Non-pigmented ciliary epithelial cell (primary cell): ENCODE data around the gene IGFBP5.

ENCODE experiments used
- DNase-seq: peaks from one replicate; pipeline ENCODE4 v3.0.0-alpha.2; 2010; ENCODE audit warnings: low read depth

Gene IGFBP5

DNA sequence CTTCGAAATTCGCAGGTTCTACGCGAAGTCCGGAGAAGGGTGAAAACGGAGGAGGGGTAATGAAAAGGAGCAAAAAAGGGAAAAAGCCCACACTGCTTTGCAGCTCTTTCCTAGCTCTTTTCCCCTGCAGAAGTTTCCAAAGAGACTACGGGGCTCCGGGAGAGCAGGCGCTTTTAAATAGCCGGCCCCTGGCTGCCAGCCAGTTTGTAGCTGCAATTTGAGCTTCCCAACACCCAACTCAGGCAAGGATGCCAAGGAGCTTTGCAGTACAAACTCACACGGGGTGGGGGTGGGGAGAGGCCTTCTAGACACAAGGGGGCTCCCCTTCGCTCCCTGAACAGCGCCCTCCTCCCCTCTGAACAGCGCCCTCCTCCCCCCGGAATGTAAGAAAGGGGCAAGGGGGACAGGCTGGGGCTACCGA lies at the start of gene IGFBP5:
IGFBP5 (minus strand) TSS at position 149 of the 421 bp plus-strand sequence. CDS start 774 bp downstream, outside the sequence.
- no peak for DNase-seq

GRCh38 chr2:216743781-216744180 lies 48.4 kb upstream of the IGFBP5 start:
- no peak for DNase-seq

- DNase-seq: no peak
Observed at GRCh38 chr2:216742411-216742810, 47.1 kb upstream of the IGFBP5 start.

DNA sequence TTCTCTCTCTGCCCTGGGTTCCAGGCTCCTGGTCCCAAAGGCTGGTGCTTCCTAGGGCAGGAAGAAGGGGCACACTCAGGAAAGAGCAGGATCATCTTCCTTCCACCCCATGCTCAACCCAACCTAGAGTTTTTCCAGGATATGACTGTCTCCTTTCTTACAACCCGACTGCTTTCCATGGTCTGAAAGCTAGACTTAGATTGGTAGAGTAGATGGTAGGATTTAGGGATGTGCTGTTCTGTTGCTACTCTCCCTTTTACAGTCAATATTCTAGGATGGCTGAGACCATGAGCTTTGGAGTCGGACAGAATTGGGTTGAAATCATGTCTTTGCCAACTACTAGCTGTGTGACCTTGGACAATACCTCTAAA lies 45.9 kb upstream of the IGFBP5 start:
- DNase-seq: no peak

- no peak for DNase-seq
Observed at GRCh38 chr2:216740557-216741222, 45.3 kb upstream of the IGFBP5 start.

- no peak for DNase-seq
Observed at GRCh38 chr2:216739035-216739434, 43.7 kb upstream of the IGFBP5 start.

GRCh38 chr2:216737676-216738075 lies 42.3 kb upstream of the IGFBP5 start:
- no peak for DNase-seq

DNA sequence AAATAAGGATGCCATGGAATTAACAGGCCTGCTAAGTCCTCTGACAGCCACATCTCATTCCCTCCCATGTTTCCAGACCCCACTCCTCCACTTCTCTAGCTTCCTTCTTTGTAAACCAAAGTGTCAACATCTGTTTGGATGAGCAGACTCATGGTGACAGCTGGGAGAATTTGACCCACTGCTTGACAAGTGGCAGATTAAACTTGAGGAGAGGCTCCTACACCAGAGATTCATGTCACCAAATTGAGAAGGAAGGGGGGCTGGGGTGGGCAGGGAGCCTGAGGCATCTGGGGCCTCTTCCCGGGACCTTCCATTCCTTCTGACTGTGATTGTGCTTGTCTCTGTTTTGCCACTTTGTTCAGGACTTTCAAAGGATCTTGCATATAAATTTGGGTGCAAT lies 41.0 kb upstream of the IGFBP5 start:
- DNase-seq: no peak

DNA sequence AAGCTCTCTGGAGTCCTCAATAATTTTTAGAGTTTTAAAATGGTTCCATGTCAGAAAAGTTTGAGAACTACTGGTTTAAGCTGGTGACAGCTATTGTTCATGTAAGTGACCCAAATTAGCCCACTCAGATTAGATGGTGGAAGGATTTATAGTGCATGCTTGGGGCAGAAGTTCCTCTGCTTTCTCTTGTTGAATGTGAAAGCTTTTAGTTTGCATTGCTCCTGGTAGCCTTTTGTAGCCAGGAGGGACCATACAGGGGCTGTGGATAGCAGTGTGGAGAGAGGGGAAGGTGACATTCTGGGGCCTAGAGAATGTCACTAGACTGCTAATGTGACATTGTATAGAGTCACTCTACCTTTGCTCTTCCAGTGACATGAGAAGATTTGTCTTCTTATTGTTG lies 40.3 kb upstream of the IGFBP5 start:
- DNase-seq: no peak

DNA sequence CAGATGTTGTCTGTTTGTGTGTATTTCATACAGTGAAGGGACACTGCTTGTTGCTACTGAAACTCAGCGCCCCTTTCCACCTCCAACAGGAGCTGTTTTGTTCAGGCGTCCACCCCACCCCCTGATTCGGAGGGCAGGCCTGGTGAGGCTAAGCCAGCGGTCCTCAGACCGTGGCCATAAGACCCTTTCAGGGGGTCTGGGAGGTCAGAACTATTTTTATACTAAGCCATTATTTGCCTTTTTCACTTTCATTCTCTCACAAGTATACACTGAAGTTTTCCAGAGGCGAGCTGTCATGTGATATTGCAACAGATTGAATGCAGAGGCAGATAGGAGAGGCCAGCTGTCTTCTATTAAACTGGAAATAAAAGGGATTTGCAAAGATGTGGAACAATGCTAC lies 39.7 kb upstream of the IGFBP5 start:
- DNase-seq: no peak

DNA sequence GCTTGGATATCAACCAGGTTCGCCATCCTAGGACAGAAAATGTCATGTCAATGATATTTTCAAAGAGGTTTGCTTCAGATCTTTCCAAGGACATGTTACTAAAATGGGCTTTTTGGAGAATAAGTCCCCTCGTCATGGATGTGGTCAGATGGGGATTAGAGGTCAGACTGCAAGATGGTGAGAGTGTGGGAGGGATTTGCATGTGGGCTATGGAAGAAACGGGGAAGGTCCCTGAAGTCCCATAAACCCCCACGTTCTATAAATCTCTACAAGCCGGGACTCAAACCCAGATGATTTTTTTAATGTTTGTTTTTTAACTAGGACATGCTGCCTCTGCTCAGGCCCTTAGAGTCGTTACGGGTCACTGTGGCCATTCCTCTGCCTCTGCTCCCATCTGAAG lies 37.7 kb upstream of the IGFBP5 start:
- DNase-seq: no peak

DNA sequence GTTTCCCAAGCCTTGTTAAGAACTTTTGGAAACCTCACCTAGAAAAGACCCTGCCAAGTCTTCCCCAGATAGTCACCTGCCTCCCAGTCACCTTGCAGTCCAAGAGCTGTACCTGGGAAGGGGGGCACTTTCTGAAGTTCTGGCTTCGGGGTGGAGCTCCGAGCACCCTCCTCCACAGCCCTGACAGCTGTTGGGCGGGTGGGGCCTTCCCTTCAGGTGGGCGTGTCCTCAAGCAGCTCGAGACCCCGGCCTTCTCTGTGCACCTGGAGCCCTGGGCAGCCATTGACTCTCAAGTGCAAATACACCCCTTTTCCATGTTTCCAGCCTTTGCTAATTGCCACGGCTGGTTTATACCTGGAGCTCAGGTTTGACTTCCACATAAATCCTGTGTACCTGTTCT lies 37.0 kb upstream of the IGFBP5 start:
- no peak for DNase-seq

DNA sequence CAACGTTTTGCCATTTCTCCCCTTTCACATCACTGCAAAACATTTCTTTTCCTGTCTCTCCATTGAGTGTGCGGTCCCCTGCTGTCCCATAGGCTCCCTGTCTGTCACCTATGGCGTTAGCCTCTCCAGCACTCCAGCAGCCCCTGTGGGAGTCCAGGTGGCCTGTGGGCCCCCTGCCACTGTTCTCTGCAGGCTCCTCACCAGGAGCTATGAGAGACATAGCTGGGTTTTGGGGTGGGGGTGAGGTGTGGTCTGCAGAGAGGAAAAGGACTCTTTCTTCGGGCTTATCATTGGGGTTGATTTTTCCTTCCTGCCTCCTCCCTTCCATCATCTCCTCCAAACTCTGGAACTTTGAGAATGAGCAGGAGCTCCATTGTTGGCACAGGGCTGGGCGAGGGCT lies 36.1 kb upstream of the IGFBP5 start:
- DNase-seq: no peak

- no peak for DNase-seq
Observed at GRCh38 chr2:216730871-216731270, 35.5 kb upstream of the IGFBP5 start.

- DNase-seq: no peak
Observed at GRCh38 chr2:216727346-216728122, 32.2 kb upstream of the IGFBP5 start.

- DNase-seq: no peak
Observed at GRCh38 chr2:216724190-216724589, 28.8 kb upstream of the IGFBP5 start.

GRCh38 chr2:216721141-216721540 lies 25.8 kb upstream of the IGFBP5 start:
- no peak for DNase-seq

DNA sequence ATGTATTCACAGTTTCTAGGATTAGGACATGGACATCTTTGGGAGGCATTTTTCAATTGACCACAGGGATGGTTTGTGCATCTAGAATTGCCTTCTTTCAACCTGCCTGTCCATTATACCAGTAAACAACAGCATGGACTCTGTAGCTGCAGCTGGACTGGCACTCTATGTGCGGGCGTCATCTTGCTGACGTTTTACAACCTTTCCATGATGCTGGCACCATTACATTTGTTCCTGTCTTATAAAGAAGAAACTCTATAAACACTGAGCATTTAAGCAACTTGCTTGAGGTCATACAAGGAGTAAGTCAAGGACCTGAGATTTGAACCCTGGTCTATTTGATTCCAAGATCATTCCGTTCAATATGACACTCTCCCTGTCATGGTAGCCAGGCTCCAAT lies 25.4 kb upstream of the IGFBP5 start:
- no peak for DNase-seq

GRCh38 chr2:216717907-216718615 lies 22.7 kb upstream of the IGFBP5 start:
- no peak for DNase-seq

DNA sequence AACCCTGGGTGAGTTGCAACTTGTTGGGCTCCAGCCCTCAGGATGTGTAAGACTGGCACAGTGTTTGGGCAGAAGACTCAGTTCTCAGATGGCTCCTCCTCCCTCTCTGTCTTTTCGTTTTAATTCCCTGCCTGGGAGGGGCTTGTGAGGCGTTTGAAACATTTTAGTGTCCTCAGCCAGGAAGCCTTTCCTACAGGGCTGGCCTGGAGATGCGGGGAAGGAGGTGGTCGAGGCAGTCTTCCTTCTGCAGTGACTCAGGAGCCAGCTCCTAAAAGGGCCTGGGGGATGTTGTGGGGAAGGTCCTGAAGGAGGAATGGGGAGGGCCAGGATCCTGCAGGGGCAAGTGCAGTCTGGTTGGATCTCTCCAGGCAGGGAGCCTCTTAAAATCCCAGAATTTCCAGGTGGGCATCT lies 22.1 kb upstream of the IGFBP5 start:
- DNase-seq: no peak

DNA sequence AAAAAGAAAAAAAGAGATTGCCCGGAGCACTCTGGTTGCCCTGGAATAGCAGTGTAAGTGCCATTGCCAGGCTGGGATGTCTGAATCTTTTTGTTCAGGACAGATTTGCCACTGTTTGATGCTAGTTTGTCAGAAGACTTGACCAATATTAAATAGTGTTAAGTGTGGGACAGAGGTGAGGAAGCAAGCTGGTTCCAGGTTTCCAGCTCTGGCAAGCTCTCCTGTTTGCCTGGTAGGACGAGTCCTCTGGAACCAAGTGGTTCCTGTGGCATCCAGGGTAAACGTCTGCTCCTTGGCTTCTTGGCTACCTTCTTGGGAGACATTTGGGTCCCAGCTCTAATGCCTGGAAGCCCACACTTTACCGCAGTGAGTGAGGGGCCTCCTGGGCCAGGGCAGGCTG lies 20.8 kb upstream of the IGFBP5 start:
- no peak for DNase-seq

DNA sequence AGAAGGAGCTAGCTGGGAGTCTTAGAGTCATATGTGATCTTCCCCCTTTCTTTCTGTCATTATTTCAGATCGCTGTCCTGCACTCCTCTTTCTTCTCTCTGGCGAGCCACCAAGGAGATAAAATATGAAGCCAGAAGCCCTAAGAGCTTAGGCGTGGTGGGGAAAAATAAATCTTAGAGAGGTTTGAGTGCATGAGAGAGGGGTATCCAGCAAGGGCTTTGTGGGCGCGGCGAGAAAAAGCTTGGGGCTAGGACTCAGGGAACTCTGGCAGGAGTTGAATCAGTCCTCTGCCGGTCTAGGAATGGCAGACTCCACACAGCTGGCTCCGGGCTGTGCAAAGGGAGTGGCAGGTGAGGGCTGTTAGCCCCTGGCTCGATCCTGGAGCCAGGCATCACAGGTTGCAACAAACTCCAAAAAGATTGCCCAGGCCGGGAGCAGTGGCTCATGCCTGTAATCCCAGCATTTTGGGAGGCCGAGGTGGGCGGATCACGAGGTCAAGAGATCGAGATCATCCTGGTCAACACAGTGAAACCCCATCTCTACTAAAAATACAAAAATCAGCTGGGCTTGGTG lies 20.1 kb upstream of the IGFBP5 start:
- no peak for DNase-seq

GRCh38 chr2:216714376-216714775 lies 19.0 kb upstream of the IGFBP5 start:
- DNase-seq: no peak
